OCI-LY1 (cell line): ENCODE data around the gene MRPS10.

ENCODE experiments used
- H2AFZ ChIP-seq: fragments of 200-600 bp; sonication (generic), shearing (Covaris generic); 2 replicates; pipeline ENCODE4 v1.6.0; 2014; ENCODE audit warnings: antibody characterized with exemption, mild to moderate bottlenecking, low read length
- H3F3A ChIP-seq: fragments of 200-600 bp; sonication (generic), shearing (Covaris generic); 2 replicates; pipeline ENCODE4 v1.6.0; 2014; ENCODE audit warnings: mild to moderate bottlenecking, antibody characterized with exemption, low read length, moderate library complexity; ENCODE audit not compliant: insufficient read depth
- H3K27ac ChIP-seq: fragments of 200-600 bp; sonication (generic); 2 replicates; pipeline ENCODE4 v1.5.1; 2014; ENCODE audit warnings: low read length, mixed run types, mild to moderate bottlenecking, low read depth; ENCODE audit not compliant: poor library complexity, severe bottlenecking
- H3K27me3 ChIP-seq: fragments of 200-600 bp; sonication (generic); 2 replicates; pipeline ENCODE4 v1.6.0; 2014; ENCODE audit warnings: antibody characterized with exemption, mild to moderate bottlenecking, low read length, moderate library complexity; ENCODE audit not compliant: insufficient read depth
- H3K36me3 ChIP-seq: fragments of 200-600 bp; sonication (generic); 2 replicates; pipeline ENCODE4 v1.6.1; 2014; ENCODE audit warnings: mild to moderate bottlenecking, antibody characterized with exemption, low read length, moderate library complexity, mixed read lengths; ENCODE audit not compliant: insufficient read depth
- H3K4me1 ChIP-seq: fragments of 200-600 bp; sonication (generic); 2 replicates; pipeline ENCODE4 v1.5.1; 2014; ENCODE audit warnings: mild to moderate bottlenecking, low read length, moderate library complexity; ENCODE audit not compliant: insufficient read depth, severe bottlenecking
- H3K4me2 ChIP-seq: fragments of 200-600 bp; sonication (generic), shearing (Covaris generic); 2 replicates; pipeline ENCODE4 v1.6.1; 2014; ENCODE audit warnings: low read length
- H3K4me3 ChIP-seq: fragments of 200-600 bp; sonication (generic); 2 replicates; pipeline ENCODE4 v1.5.1; 2014; ENCODE audit warnings: low read length, low read depth, mild to moderate bottlenecking, mixed read lengths; ENCODE audit not compliant: poor library complexity, severe bottlenecking
- H3K79me2 ChIP-seq: fragments of 200-600 bp; shearing (Covaris generic); 2 replicates; pipeline ENCODE4 v1.6.1; 2016; ENCODE audit warnings: mixed run types, low read length, mixed read lengths; ENCODE audit not compliant: insufficient read depth
- H3K9ac ChIP-seq: fragments of 200-600 bp; sonication (generic), shearing (Covaris generic); 2 replicates; pipeline ENCODE4 v1.6.1; 2014; ENCODE audit warnings: mild to moderate bottlenecking, low read length, mixed read lengths
- H3K9me2 ChIP-seq: fragments of 200-600 bp; sonication (generic), shearing (Covaris generic); 2 replicates; pipeline ENCODE4 v1.6.1; 2014; ENCODE audit warnings: low read depth, mild to moderate bottlenecking, low read length, mixed read lengths
- H3K9me3 ChIP-seq: fragments of 200-600 bp; shearing (Covaris generic); 2 replicates; pipeline ENCODE4 v1.6.1; 2014; ENCODE audit warnings: low read length, mixed read lengths
- H4K20me1 ChIP-seq: fragments of 200-600 bp; sonication (generic), shearing (Covaris generic); 2 replicates; pipeline ENCODE4 v1.6.0; 2016; ENCODE audit warnings: mild to moderate bottlenecking, low read length; ENCODE audit not compliant: insufficient read depth
- EZH2 ChIP-seq: fragments of 200-600 bp; sonication (generic), shearing (Covaris generic); IDR thresholded peaks from 2 replicates; pipeline ENCODE4 v1.8.0; 2017; ENCODE audit warnings: borderline replicate concordance, mixed run types, mild to moderate bottlenecking, antibody characterized with exemption, low read length, moderate library complexity, mixed read lengths
- TF ChIP-seq, protein P1 (sequence below): fragments of 200-600 bp; sonication (generic), shearing (Covaris generic); IDR thresholded peaks from 2 replicates; pipeline ENCODE4 v1.5.1; 2017; ENCODE audit warnings: mild to moderate bottlenecking, antibody characterized with exemption, low read length, moderate library complexity, mixed read lengths

The MRPS10 gene

DNA sequence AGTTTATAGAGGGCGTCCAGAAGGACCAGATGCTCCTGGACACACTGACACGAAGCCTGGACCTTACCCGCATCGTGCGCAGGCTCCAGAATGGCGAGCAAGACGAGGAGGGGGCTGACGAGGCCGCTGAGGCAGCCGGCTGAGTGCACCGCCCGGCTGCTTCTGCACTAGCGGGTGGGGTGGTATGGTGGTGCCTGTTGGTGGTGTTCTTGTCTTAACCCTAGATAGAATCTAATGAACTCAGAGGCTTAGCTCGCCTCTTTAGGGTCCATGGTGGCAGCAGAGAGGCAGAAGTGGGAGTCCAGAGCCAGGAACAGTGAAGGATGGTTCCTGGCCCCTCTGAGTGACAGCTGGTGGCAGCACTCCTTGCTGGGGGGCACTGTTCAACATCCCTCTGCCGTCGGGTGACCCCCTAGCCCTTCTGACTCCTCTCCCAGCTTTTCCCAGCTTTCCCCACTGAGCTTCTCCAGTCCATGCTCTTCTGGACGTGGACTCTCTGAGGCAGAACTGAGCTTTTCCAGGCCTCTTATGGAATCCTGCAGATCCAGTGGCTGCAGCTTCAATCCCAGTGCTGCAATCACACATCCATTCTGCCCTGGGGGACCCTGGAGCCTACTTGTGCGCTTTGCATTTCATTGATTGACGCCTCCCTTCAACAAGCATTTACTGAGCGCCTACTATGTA is 38.3 kb downstream of the MRPS10 start:
- H3K27ac ChIP-seq = no peak overlapping the region
- H3K36me3 ChIP-seq = no peaks in the 10 kb centered on the region
- no peaks in the 10 kb centered on the region for H3K9me3 ChIP-seq
- peaks cover 6% of the 10 kb centered on the region for H3K4me1 ChIP-seq
- H3K4me3 ChIP-seq = no peak overlapping the region
- no peak overlapping the region for H3K4me2 ChIP-seq
- no peak for TF ChIP-seq EZH2
- TF ChIP-seq, protein P1, sequence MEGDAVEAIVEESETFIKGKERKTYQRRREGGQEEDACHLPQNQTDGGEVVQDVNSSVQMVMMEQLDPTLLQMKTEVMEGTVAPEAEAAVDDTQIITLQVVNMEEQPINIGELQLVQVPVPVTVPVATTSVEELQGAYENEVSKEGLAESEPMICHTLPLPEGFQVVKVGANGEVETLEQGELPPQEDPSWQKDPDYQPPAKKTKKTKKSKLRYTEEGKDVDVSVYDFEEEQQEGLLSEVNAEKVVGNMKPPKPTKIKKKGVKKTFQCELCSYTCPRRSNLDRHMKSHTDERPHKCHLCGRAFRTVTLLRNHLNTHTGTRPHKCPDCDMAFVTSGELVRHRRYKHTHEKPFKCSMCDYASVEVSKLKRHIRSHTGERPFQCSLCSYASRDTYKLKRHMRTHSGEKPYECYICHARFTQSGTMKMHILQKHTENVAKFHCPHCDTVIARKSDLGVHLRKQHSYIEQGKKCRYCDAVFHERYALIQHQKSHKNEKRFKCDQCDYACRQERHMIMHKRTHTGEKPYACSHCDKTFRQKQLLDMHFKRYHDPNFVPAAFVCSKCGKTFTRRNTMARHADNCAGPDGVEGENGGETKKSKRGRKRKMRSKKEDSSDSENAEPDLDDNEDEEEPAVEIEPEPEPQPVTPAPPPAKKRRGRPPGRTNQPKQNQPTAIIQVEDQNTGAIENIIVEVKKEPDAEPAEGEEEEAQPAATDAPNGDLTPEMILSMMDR = no peak
- H2AFZ ChIP-seq = no peak overlapping the region
- H3K9ac ChIP-seq = no peak overlapping the region
- no peaks in the 10 kb centered on the region for H3K9me2 ChIP-seq
- no peaks in the 10 kb centered on the region; the same call in 1 of the 2 replicates for H3K27me3 ChIP-seq
- H3F3A ChIP-seq = no peaks in the 10 kb centered on the region
- no peaks in the 10 kb centered on the region for H3K79me2 ChIP-seq
- no peaks in the 10 kb centered on the region for H4K20me1 ChIP-seq

DNA sequence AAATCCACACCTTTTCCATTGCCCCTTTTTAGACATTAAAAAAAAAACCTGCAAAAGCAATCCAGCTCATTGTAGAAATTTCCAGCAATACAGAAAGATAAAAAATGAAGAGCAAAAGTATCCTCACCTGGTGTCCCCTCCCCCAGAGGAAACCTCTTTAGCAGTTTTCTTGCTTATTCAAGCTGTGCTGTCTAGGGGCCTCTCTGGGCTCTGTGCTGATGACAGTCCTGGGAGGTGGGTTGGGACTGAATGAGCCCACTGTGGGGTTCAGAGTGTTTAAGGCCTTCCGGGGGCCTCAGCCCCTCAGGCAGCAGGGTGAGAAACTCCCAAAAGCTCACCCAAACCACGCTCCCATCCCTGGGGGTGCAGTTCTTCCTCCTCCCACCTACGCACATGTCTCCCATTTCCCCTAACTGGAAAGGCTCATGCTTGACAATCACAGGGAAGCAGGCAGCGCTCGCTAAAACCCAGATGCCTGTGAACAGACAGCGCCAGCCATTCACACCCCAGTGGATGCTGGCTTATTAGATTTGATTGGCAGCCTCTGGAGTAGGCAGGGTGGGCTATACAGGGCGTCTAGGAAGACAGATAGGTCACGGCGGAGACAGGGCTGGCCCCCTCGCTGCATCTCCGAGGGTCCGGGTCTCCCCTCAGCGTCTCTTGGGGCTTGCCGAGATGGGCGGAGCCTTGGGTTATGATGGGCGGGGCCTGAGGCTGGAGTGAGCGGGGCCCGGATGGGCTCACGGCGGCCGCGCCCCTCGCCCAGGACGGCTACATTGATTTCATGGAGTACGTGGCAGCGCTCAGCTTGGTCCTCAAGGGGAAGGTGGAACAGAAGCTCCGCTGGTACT is 39.9 kb downstream of the MRPS10 start:
- no peak overlapping the region for H3K27ac ChIP-seq
- no peaks in the 10 kb centered on the region for H3K9me3 ChIP-seq
- H3K4me3 ChIP-seq = peak overlapping the region; percentile 10
- H3K9ac ChIP-seq = no peak overlapping the region
- H3F3A ChIP-seq = no peaks in the 10 kb centered on the region
- peaks cover 6% of the 10 kb centered on the region for H3K4me1 ChIP-seq
- no peaks in the 10 kb centered on the region for H3K79me2 ChIP-seq
- H3K27me3 ChIP-seq = peaks cover 3% of the 10 kb centered on the region; the same call in 1 of the 2 replicates
- no peaks in the 10 kb centered on the region for H4K20me1 ChIP-seq
- TF ChIP-seq, protein P1 = no peak
- TF ChIP-seq EZH2 = no peak
- no peak overlapping the region for H2AFZ ChIP-seq
- H3K36me3 ChIP-seq = no peaks in the 10 kb centered on the region
- peak overlapping the region; percentile 53 for H3K4me2 ChIP-seq
- H3K9me2 ChIP-seq = no peaks in the 10 kb centered on the region

GRCh38 chr6:42176981-42177380 is 40.7 kb downstream of the MRPS10 start:
- no peaks in the 10 kb centered on the region for H3K9me2 ChIP-seq
- H3K4me3 ChIP-seq = no peak overlapping the region
- no peaks in the 10 kb centered on the region for H3F3A ChIP-seq
- H3K9ac ChIP-seq = no peak overlapping the region
- H3K27me3 ChIP-seq = peaks cover 3% of the 10 kb centered on the region; the same call in 1 of the 2 replicates
- H3K9me3 ChIP-seq = no peaks in the 10 kb centered on the region
- H2AFZ ChIP-seq = no peak overlapping the region
- H3K36me3 ChIP-seq = no peaks in the 10 kb centered on the region
- no peaks in the 10 kb centered on the region for H3K79me2 ChIP-seq
- H3K4me2 ChIP-seq = no peak overlapping the region
- TF ChIP-seq, protein P1 = no peak
- no peak for TF ChIP-seq EZH2
- H4K20me1 ChIP-seq = no peaks in the 10 kb centered on the region
- H3K4me1 ChIP-seq = peaks cover 6% of the 10 kb centered on the region
- no peak overlapping the region for H3K27ac ChIP-seq
